Neural progenitor cell (in vitro differentiated cells): ENCODE results near the gene SLC5A8.

Experiments used
- CTCF ChIP-seq: fragments of 200-600 bp; sonication (generic); IDR thresholded peaks from 2 replicates; pipeline ENCODE4 v1.5.1; 2017; ENCODE audit warnings: antibody characterized with exemption, mild to moderate bottlenecking
- EZH2 ChIP-seq: fragments of 200-600 bp; sonication (generic); IDR thresholded peaks from 2 replicates; pipeline ENCODE4 v1.6.1; 2017; ENCODE audit warnings: antibody characterized with exemption, mild to moderate bottlenecking, moderate library complexity
- EZH2phosphoT487 ChIP-seq: fragments of 200-600 bp; sonication (generic); IDR thresholded peaks from 2 replicates; pipeline ENCODE4 v1.6.1; 2017; ENCODE audit warnings: antibody characterized with exemption

GRCh38 chr12:101256266-101256665 is 46.2 kb upstream of the SLC5A8 start:
- no peak for TF ChIP-seq CTCF
- no peak for TF ChIP-seq EZH2phosphoT487
- no peak for TF ChIP-seq EZH2
